GM19193 (cell line): ENCODE data around the gene ABCC1.

Experiments used
- POLR2A ChIP-seq: IDR thresholded peaks from 4 replicates; pipeline ENCODE4 v1.6.1; 2011; ENCODE audit not compliant: insufficient read depth, insufficient read length; ENCODE audit errors: extremely low read depth

ABCC1 gene

GRCh38 chr16:16161319-16161718, 211.9 kb downstream of the ABCC1 start:
- TF ChIP-seq POLR2A = no peak

- TF ChIP-seq POLR2A = no peak
Observed at GRCh38 chr16:16162591-16162990, 213.2 kb downstream of the ABCC1 start.

- TF ChIP-seq POLR2A = no peak
Observed at GRCh38 chr16:16163109-16163508, 213.7 kb downstream of the ABCC1 start.

DNA sequence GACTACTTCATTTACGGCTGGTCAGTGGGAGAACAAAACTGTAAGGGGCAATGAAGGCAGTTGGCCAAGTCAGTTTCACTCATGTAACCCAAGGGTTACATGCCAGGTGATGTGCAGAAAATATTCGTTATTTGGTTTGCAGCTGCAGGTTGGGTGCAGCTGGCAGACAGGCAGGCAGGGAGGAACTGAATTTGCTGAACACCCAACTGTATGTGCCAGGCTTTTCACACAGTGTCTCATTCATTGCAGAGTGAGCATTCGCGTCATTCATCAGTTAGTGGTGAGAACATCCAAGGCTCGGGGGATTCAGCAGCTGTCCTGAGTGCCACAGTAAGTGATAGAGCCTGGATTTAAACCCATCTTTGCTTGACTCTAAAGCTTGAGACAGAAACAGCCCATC, 214.2 kb downstream of the ABCC1 start:
- TF ChIP-seq POLR2A = no peak

- TF ChIP-seq POLR2A = no peak
Observed at GRCh38 chr16:16164243-16164642, 214.8 kb downstream of the ABCC1 start.

DNA sequence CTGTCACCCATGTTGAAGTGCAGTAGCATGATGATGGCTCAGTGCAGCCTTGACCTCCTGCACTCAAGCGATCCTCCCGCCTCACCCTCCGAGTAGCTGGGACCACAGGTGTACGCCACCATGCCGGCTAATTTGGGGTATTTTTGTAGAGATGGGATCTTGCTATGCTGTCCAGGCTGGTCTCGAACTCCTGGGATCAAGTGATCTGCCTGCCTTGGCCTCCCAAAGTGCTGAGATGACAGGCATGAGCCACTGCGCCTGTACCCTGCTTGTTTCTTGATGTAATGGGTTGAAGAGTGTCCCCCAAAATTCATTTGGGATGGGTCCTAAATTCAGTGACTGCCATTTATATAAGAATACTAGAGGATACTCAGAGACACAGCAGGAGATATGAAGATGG, 216.7 kb downstream of the ABCC1 start:
- TF ChIP-seq POLR2A = no peak

GRCh38 chr16:16166949-16167348, 217.5 kb downstream of the ABCC1 start:
- TF ChIP-seq POLR2A = no peak

DNA sequence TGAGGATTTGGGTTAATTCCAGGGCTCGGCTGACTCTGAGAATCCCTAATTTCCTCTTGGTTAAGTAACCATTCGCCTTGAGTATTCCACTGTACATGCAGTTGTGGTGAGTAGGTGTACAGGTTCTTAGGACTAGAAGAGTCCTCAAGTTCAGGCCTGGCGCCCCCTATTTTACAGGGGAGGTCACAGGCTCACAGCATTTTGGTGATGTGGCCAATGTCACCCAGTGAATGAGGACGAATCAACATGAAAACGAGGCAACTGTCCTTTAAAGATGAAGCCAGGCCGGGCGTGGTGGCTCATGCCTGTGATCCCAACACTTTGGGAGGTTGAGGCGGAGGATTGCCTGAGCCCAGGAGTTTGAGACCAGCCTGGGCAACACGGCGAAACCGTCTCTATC, 218.5 kb downstream of the ABCC1 start:
- no peak for TF ChIP-seq POLR2A

DNA sequence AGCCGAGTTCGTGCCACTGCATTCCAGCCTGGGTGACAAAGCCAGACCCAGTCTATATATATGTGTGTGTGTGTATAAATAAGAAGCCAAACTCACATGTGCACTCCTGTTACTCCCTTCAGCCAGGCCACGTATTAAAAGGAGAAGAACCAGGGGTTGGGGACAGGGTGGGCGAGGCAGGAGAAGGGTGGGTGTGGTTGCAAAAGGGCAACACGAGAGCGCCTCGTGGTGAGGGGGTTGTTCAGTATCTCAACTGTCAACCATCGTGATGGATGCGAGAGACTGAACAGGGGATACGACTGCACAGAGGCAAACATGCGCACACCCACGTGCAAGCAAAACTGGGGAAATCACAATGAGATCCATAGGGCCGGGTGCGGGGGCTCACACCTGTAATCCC, 219.0 kb downstream of the ABCC1 start:
- TF ChIP-seq POLR2A = no peak

DNA sequence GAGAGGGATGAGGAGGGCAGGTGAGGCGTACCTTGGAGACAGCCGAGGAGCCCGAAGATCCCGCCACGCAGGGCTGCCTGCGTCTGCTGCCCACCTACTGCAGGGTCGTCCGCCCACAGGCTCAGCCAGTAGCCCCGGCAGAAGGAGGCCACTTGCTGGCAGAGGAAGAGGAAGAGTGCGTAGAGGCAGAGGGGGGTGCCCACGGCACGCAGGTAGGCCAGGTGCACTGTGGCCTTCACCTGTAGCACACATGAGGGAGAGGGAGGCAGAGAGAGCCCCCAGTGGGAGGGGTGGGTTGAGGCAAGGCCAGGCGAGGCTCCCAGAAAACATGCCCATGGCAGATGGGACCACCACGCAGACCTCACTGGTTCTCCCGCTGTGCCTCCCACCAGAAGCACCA, 220.2 kb downstream of the ABCC1 start:
- TF ChIP-seq POLR2A = no peak

- no peak for TF ChIP-seq POLR2A
Observed at GRCh38 chr16:16171332-16171919, 222.0 kb downstream of the ABCC1 start.

GRCh38 chr16:16172991-16173390, 223.6 kb downstream of the ABCC1 start:
- no peak for TF ChIP-seq POLR2A

GRCh38 chr16:16175296-16175695, 225.9 kb downstream of the ABCC1 start:
- no peak for TF ChIP-seq POLR2A

- TF ChIP-seq POLR2A = no peak
Observed at GRCh38 chr16:16176328-16176727, 226.9 kb downstream of the ABCC1 start.

DNA sequence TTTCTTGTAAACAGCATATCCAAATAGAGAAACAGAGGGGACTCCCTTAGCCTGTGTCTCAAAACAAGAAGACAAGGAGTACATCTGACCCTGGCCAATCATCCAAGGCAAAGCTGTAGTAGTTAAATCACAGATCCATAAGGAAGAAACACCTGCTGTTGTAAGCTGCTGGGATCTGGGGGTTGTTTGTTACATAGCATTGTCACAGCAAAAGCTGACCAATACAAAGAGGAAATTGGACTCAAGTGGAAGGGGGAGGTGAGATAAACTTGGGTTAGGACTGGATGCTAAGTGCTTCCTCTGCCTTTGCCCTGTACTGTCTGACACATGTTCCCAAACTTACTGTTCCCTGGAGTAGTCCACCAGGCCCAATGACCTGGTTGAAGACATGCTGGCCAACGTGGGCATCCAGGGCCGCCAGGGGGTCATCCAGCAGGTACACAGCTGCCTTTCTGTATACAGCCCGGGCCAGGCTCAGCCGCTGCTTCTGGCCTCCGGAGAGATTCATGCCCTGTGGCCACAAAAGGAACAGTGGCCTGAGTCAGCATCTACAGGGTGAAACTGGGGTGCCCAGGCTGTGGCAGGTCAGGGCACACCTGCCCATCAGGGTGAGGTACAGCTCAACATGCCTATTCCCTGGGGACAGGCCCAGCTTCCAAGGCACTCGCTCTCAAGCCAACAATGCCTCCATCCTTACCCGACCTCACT, 229.2 kb downstream of the ABCC1 start:
- no peak for TF ChIP-seq POLR2A

GRCh38 chr16:16182918-16183317, 233.5 kb downstream of the ABCC1 start:
- no peak for TF ChIP-seq POLR2A

DNA sequence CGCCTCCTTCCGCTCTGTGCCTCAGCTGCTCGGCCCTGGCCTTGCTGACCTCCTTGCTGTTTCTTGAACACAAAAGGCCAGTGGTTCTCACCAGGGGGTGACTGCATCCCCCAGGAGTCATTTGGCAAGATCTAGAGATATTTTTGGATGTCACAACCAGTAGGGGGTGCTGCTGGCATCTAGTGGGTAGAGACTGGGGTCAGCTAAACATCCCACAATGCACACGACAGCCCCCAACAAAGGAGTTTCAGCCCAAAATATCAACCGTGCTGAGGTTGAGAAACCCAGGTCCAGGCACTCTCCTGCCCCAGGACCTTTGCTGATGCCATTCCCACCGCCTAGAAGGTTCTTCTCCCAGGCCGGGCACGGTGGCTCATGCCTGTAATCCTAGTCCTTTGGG, 234.1 kb downstream of the ABCC1 start:
- TF ChIP-seq POLR2A = no peak

- no peak for TF ChIP-seq POLR2A
Observed at GRCh38 chr16:16184594-16184993, 235.2 kb downstream of the ABCC1 start.

GRCh38 chr16:16185095-16185494, 235.7 kb downstream of the ABCC1 start:
- no peak for TF ChIP-seq POLR2A
